GM18870 (cell line): ENCODE results near the gene TMPRSS7.
A peak's percentile ranks its signal among the peaks of the same experiment; 100 is the strongest.

Experiments used
- ATAC-seq: cut with Tn5 transposase; IDR thresholded peaks from one replicate; pipeline ENCODE4 v1.9.1; 2021; ENCODE audit warnings: moderate library complexity; ENCODE audit not compliant: unreplicated experiment

TMPRSS7 gene

GRCh38 chr3:112127522-112128494 is 93.3 kb downstream of the TMPRSS7 start:
- no peak for ATAC-seq

- ATAC-seq: peak; percentile 32
These were observed 94.5 kb downstream of the TMPRSS7 start for GRCh38 chr3:112128843-112129727.

GRCh38 chr3:112129925-112130637 is 95.5 kb downstream of the TMPRSS7 start:
- no peak for ATAC-seq

- no peak for ATAC-seq
These were observed 96.1 kb downstream of the TMPRSS7 start for GRCh38 chr3:112130638-112130993.
